ENCODE results near the gene MAP7. TPM values are rescaled to one million over a fixed set of nuclear protein-coding genes. Genes with fewer than 3 reads are reported as not detected.

Gene MAP7
- total RNA-seq, 2 experiments from 2014 or later = not detected

DNA sequence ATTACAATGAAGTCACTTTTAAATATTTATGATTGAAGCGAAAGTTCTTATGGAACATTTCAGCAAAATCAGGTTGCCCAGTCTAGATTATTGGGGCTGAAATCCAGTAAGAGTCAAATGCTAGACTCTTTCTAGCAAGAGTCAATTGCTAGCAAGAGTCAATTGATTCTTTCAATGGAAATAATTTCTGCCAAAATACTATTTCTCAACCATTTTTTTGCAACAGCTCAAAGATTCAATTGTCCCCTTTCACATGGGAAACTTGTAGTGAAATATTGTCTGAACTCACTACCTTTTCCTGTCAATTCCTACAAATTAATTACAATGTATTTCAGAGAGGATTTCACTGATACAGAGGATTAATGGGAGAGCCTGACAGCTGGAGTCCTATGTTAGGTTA lies 78.3 kb downstream of the MAP7 start:
- POLR2A ChIA-PET = interaction anchor here (0.7 kb wide), 1 partner anchor 383 kb away, joined by 3 read pairs; no protein-coding TSS in a partner anchor
- Histone ChIP-seq H3K4me2 (ENCODE audit: low read length) (no peak overlapping the region), H3K9me3 (ENCODE audit: low read length) (no peaks in the 10 kb centered on the region), H4K20me1 (ENCODE audit: insufficient read depth, low read length) (no peaks in the 10 kb centered on the region), H3K4me3 (ENCODE audit: low read depth, low read length, poor library complexity, severe bottlenecking) (no peak overlapping the region), H3K4me1 (ENCODE audit: insufficient read depth, low read length, poor library complexity, severe bottlenecking) (no peaks in the 10 kb centered on the region), H3K9me2 (ENCODE audit: insufficient read depth, low read length) (no peaks in the 10 kb centered on the region), H3K36me3 (ENCODE audit: insufficient read depth, low read length) (no peaks in the 10 kb centered on the region), H3K79me2 (ENCODE audit: insufficient read depth, low read depth, low read length) (no peaks in the 10 kb centered on the region), H2AFZ (ENCODE audit: low read length) (no peak overlapping the region), H3K27ac (ENCODE audit: low read depth, low read length, poor library complexity, severe bottlenecking) (no peak overlapping the region)
- BruUV-seq (replicated peaks) = no TSS peak
- CTCF ChIA-PET (ENCODE audit: unreplicated experiment) = no interaction called here
- intact Hi-C loops (cut with micrococcal nuclease; ENCODE audit: unreplicated experiment) = no loop called here
- TF ChIP-seq EZH2phosphoT487 (IDR thresholded peaks at IDR 0.05; ENCODE audit: borderline replicate concordance, low read depth, low read length) = no peak
- TF ChIP-seq, protein P1, sequence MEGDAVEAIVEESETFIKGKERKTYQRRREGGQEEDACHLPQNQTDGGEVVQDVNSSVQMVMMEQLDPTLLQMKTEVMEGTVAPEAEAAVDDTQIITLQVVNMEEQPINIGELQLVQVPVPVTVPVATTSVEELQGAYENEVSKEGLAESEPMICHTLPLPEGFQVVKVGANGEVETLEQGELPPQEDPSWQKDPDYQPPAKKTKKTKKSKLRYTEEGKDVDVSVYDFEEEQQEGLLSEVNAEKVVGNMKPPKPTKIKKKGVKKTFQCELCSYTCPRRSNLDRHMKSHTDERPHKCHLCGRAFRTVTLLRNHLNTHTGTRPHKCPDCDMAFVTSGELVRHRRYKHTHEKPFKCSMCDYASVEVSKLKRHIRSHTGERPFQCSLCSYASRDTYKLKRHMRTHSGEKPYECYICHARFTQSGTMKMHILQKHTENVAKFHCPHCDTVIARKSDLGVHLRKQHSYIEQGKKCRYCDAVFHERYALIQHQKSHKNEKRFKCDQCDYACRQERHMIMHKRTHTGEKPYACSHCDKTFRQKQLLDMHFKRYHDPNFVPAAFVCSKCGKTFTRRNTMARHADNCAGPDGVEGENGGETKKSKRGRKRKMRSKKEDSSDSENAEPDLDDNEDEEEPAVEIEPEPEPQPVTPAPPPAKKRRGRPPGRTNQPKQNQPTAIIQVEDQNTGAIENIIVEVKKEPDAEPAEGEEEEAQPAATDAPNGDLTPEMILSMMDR (conservative IDR thresholded peaks at IDR 0.05; ENCODE audit: low read length) = no peak
- no peak for DNase-seq (ENCODE audit: low spot score)

DNA sequence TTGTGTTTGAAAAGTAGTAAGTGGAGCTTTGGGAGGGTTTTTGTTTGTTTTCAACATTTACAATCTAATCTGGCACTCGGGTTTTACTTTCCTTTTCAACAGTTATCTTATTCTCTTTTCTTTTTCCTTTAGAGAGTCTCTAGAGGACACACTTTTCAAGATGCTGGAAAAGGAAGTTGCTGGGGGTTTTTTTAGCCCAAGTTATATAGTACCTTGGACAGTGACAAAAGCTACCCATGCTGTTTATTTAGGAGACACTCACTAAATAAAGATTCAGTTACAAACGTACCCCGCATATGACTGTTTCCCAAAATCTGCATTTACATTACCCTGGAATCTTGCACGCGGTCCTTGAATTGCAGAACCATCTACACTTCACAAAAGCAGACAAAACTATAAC lies 78.8 kb downstream of the MAP7 start:
- no peaks in the 10 kb centered on the region for H4K20me1 ChIP-seq (ENCODE audit: insufficient read depth, low read length)
- no peak overlapping the region for H3K27ac ChIP-seq (ENCODE audit: low read depth, low read length, poor library complexity, severe bottlenecking)

DNA sequence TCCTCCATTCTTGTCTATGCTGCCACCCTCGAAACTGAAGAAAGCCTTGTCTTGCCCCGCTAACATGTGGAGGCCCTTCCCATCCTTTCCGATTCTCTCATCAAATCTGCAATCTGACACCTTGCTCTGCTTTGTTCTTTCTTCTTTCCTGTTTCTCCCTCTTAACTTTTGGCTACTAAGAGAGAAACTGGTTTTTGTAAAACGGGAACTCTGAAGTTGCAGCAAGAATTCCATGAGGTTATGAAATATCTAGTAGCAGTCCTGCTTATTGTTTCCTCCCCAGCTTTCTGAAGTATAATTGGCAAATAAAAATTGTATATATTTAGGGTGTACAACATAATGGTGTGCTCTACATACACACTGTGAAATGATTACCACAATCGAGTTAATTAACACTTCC lies 80.2 kb downstream of the MAP7 start:
- Histone ChIP-seq H3K9me2 (ENCODE audit: insufficient read depth, low read length) (no peaks in the 10 kb centered on the region), H3K4me1 (ENCODE audit: insufficient read depth, low read length, poor library complexity, severe bottlenecking) (no peaks in the 10 kb centered on the region), H3K27ac (ENCODE audit: low read depth, low read length, poor library complexity, severe bottlenecking) (no peak overlapping the region), H3K9me3 (ENCODE audit: low read length) (no peaks in the 10 kb centered on the region), H3K4me3 (ENCODE audit: low read depth, low read length, poor library complexity, severe bottlenecking) (no peak overlapping the region), H2AFZ (ENCODE audit: low read length) (no peak overlapping the region), H3K36me3 (ENCODE audit: insufficient read depth, low read length) (no peaks in the 10 kb centered on the region), H4K20me1 (ENCODE audit: insufficient read depth, low read length) (no peaks in the 10 kb centered on the region), H3K79me2 (ENCODE audit: insufficient read depth, low read depth, low read length) (no peaks in the 10 kb centered on the region), H3K4me2 (ENCODE audit: low read length) (no peak overlapping the region)
- DNase-seq (ENCODE audit: low spot score) = no peak
- ChIA-PET CTCF (ENCODE audit: unreplicated experiment) (no interaction called here), POLR2A (interaction anchor here (0.5 kb wide), 1 partner anchor 18 kb away, joined by 4 read pairs; no protein-coding TSS in a partner anchor)
- no peak for TF ChIP-seq EZH2phosphoT487 (IDR thresholded peaks at IDR 0.05; ENCODE audit: borderline replicate concordance, low read depth, low read length)
- TF ChIP-seq, protein P1 (conservative IDR thresholded peaks at IDR 0.05; ENCODE audit: low read length) = no peak
- intact Hi-C loops (cut with micrococcal nuclease; ENCODE audit: unreplicated experiment) = no loop called here
- BruUV-seq (replicated peaks) = no TSS peak

More for the DNA sequence above, 78.8 kb downstream of the MAP7 start:
- Histone ChIP-seq H3K4me1 (ENCODE audit: insufficient read depth, low read length, poor library complexity, severe bottlenecking) (no peaks in the 10 kb centered on the region), H2AFZ (ENCODE audit: low read length) (no peak overlapping the region), H3K9me3 (ENCODE audit: low read length) (no peaks in the 10 kb centered on the region), H3K9me2 (ENCODE audit: insufficient read depth, low read length) (no peaks in the 10 kb centered on the region), H3K79me2 (ENCODE audit: insufficient read depth, low read depth, low read length) (no peaks in the 10 kb centered on the region), H3K4me2 (ENCODE audit: low read length) (no peak overlapping the region), H3K36me3 (ENCODE audit: insufficient read depth, low read length) (no peaks in the 10 kb centered on the region), H3K4me3 (ENCODE audit: low read depth, low read length, poor library complexity, severe bottlenecking) (no peak overlapping the region)
- TF ChIP-seq EZH2phosphoT487 (IDR thresholded peaks at IDR 0.05; ENCODE audit: borderline replicate concordance, low read depth, low read length) = no peak
- TF ChIP-seq, protein P1 (conservative IDR thresholded peaks at IDR 0.05; ENCODE audit: low read length) = no peak
- intact Hi-C loops (cut with micrococcal nuclease; ENCODE audit: unreplicated experiment) = no loop called here
- no TSS peak for BruUV-seq (replicated peaks)
- no peak for DNase-seq (ENCODE audit: low spot score)
- ChIA-PET POLR2A (interaction anchor here (0.6 to 0.7 kb wide), 3 partner anchors 17 to 383 kb away, joined by 3 read pairs; no protein-coding TSS in a partner anchor), CTCF (ENCODE audit: unreplicated experiment) (no interaction called here)
